Measurements from ENCODE around the gene SRRT.

DNA sequence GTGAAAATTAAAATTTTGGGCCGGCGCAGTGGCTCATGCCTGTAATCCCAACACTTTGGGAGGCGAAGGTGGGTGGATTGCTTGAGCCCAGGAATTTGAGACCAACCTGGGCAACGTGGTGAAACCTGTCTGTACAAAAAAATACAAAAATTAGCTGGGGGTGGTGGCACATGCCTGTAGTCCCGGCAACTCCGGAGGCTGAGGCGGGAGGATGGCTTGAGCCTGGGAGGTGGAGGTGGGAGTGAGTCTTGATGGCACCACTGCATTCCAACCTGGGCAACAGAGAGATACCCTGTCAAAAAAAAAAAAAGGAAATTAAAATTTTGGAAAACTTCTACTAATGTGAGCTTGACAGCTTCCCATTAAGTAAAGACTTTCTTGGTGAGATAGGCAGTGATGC lies 3.1 kb downstream of the SRRT start:
- TF ChIP-seq CTCF (IDR thresholded peaks at IDR 0.05 in 4 of 5, conservative IDR thresholded peaks at IDR 0.05 in 1 of 5) (no peak), POLR2A (IDR thresholded peaks at IDR 0.05) (no peak)

All from gastrocnemius medialis (tissue), 4 donors.